Lower lobe of right lung (tissue), 2 donors: ENCODE data around the gene SULT4A1. TPM values are rescaled to one million over a fixed set of nuclear protein-coding genes. Genes with fewer than 3 reads are reported as not detected.

Source experiments
- ATAC-seq, 2 donors: fragments of 200-7000 bp; cut with Tn5 transposase; one replicate each; pipeline ENCODE4 v1.9.1; 2020 to 2022; ENCODE audit warnings: mild to moderate bottlenecking in 2 of 2, moderate library complexity in 2 of 2
- DNase-seq: peaks from one replicate; pipeline ENCODE4 v3.0.0-alpha.2; 2020
- H3K27ac ChIP-seq: fragments of 200-600 bp; one replicate; pipeline ENCODE4 v1.8.0; 2022
- H3K27me3 ChIP-seq: fragments of 200-600 bp; one replicate; pipeline ENCODE4 v1.8.0; 2022; ENCODE audit warnings: low read depth
- H3K36me3 ChIP-seq: fragments of 200-600 bp; one replicate; pipeline ENCODE4 v1.8.0; 2022; ENCODE audit warnings: mild to moderate bottlenecking
- H3K4me1 ChIP-seq: fragments of 200-600 bp; one replicate; pipeline ENCODE4 v1.8.0; 2022
- H3K4me3 ChIP-seq: fragments of 200-600 bp; one replicate; pipeline ENCODE4 v1.8.0; 2022; ENCODE audit warnings: mild to moderate bottlenecking
- H3K9me3 ChIP-seq: fragments of 200-600 bp; one replicate; pipeline ENCODE4 v1.8.0; 2022
- CTCF ChIP-seq: fragments of 200-600 bp; IDR thresholded peaks from one replicate; pipeline ENCODE4 v1.8.0; 2022; ENCODE audit warnings: antibody characterized with exemption, mild to moderate bottlenecking
- intact Hi-C: fragments of 100-400 bp; cut with DNase I; formaldehyde crosslinking; loops from one replicate; pipeline ENCODE4 v1.11.0; 2022
- total RNA-seq: library from RNA; stranded (reverse); fragmentation: NEBNext Ultra II Directional; extraction: Animal tissue kit (Norgen Biotek cat#: 25700); gene quantifications from one replicate; pipeline ENCODE4 v1.2.1, GENCODE V29; 2021
- donor health status: DM: no; HTN: yes; CAD: no; lungs with severe emphysema.

Gene SULT4A1
- total RNA-seq, 1 donor from 2014 or later = not detected

- Histone ChIP-seq H3K27ac (no peak overlapping the region), H3K4me1 (no peaks in the 10 kb centered on the region), H3K4me3 (no peak overlapping the region), H3K27me3 (peaks cover 69% of the 10 kb centered on the region), H3K36me3 (no peaks in the 10 kb centered on the region), H3K9me3 (no peaks in the 10 kb centered on the region)
- intact Hi-C loops = no loop called here
- no peak for TF ChIP-seq CTCF
- DNase-seq = no peak
- no peak for ATAC-seq
Measured at GRCh38 chr22:43860831-43861230, 1.5 kb downstream of the SULT4A1 start.

GRCh38 chr22:43860126-43860525, 2.2 kb downstream of the SULT4A1 start:
- H3K27me3 ChIP-seq = peaks cover 63% of the 10 kb centered on the region
- no peak for ATAC-seq
- H3K27ac ChIP-seq = no peak overlapping the region
- no peak overlapping the region for H3K4me3 ChIP-seq
- no peaks in the 10 kb centered on the region for H3K36me3 ChIP-seq
- intact Hi-C loops = no loop called here
- no peak for DNase-seq
- no peaks in the 10 kb centered on the region for H3K9me3 ChIP-seq
- no peak for TF ChIP-seq CTCF
- H3K4me1 ChIP-seq = no peaks in the 10 kb centered on the region

GRCh38 chr22:43859621-43860020, 2.7 kb downstream of the SULT4A1 start:
- Histone ChIP-seq H3K9me3 (no peaks in the 10 kb centered on the region), H3K36me3 (no peaks in the 10 kb centered on the region), H3K27me3 (peaks cover 58% of the 10 kb centered on the region), H3K27ac (no peak overlapping the region), H3K4me3 (no peak overlapping the region), H3K4me1 (no peaks in the 10 kb centered on the region)
- no peak for ATAC-seq
- intact Hi-C loops = no loop called here
- DNase-seq = no peak
- no peak for TF ChIP-seq CTCF

GRCh38 chr22:43859176-43859575, 3.1 kb downstream of the SULT4A1 start:
- no peaks in the 10 kb centered on the region for H3K9me3 ChIP-seq
- intact Hi-C loops = no loop called here
- H3K4me1 ChIP-seq = no peaks in the 10 kb centered on the region
- DNase-seq (no peak), ATAC-seq (no peak)
- no peaks in the 10 kb centered on the region for H3K36me3 ChIP-seq
- H3K27me3 ChIP-seq = peaks cover 54% of the 10 kb centered on the region
- TF ChIP-seq CTCF = no peak
- H3K27ac ChIP-seq = no peak overlapping the region
- no peak overlapping the region for H3K4me3 ChIP-seq

- ATAC-seq (no peak), DNase-seq (no peak)
- no peak overlapping the region for H3K4me3 ChIP-seq
- H3K9me3 ChIP-seq = no peaks in the 10 kb centered on the region
- intact Hi-C loops = no loop called here
- peaks cover 54% of the 10 kb centered on the region for H3K27me3 ChIP-seq
- no peaks in the 10 kb centered on the region for H3K4me1 ChIP-seq
- H3K36me3 ChIP-seq = no peaks in the 10 kb centered on the region
- no peak for TF ChIP-seq CTCF
- no peak overlapping the region for H3K27ac ChIP-seq
Measured at GRCh38 chr22:43858156-43858895, 4.0 kb downstream of the SULT4A1 start.
